ENCODE measurements around the gene KRT71. TPM values are rescaled to one million over a fixed set of nuclear protein-coding genes. Genes with fewer than 3 reads are reported as not detected.

The KRT71 gene
- total and polyA plus RNA-seq, 2 of the 8 experiments (the other 6 are each of a cell fraction or from before 2014, with no cell fraction given): not detected

GRCh38 chr12:52519826-52520662, 32.9 kb downstream of the KRT71 start, which contains the start of gene KRT5:
TSS of gene KRT5 (minus strand) at chr12:52520394. CDS start at chr12:52520296, 98 bp downstream.
- H3K4me1 ChIP-seq (replicated peaks in 1 of 4; ENCODE audit: control insufficient read depth in 3 of 4, insufficient read depth in 4 of 4, low read length in 3 of 4): peaks cover 0 to 1% (median 0%) of the 10 kb centered on the region in 4 experiments; a peak in 1 of 7 replicates
- no peaks in the 10 kb centered on the region for H3K79me1 ChIP-seq (ENCODE audit: low read depth, low read length)
- H3K23ac ChIP-seq (ENCODE audit: insufficient read length): no peak within 1 kb of the TSS
- H2AK5ac ChIP-seq (ENCODE audit: low read depth, low read length): no peak within 1 kb of the TSS
- H4K20me1 ChIP-seq (replicated peaks in 1 of 2; ENCODE audit: control insufficient read depth in 1 of 2, insufficient read depth in 2 of 2, low read length in 2 of 2): no peaks in the 10 kb centered on the region
- H2BK12ac ChIP-seq (ENCODE audit: low read depth, low read length): no peak within 1 kb of the TSS
- H4K5ac ChIP-seq (ENCODE audit: insufficient read length, low read depth, low read length): no peak within 1 kb of the TSS
- H3K27ac ChIP-seq (ENCODE audit: low read depth, low read length): no peak within 1 kb of the TSS
- no peak within 1 kb of the TSS for H2AFZ ChIP-seq (ENCODE audit: low read length)
- no peak within 1 kb of the TSS for H2BK20ac ChIP-seq (ENCODE audit: low read length)
- no peaks in the 10 kb centered on the region for H3K23me2 ChIP-seq (ENCODE audit: low read depth, low read length)
- no peak within 1 kb of the TSS for H3K9ac ChIP-seq (replicated peaks in 1 of 4; ENCODE audit: extremely low read depth in 1 of 4, low read depth in 3 of 4, low read length in 3 of 4)
- H3K9me3 ChIP-seq (ENCODE audit: insufficient read depth in 2 of 2, low read depth in 1 of 2, low read length in 1 of 2): no peaks in the 10 kb centered on the region; a peak in 1 of 4 replicates
- no peak within 1 kb of the TSS for H3K56ac ChIP-seq (replicated peaks; ENCODE audit: insufficient read length, low read depth, low read length)
- no peak within 1 kb of the TSS for H3K4me2 ChIP-seq (ENCODE audit: insufficient read depth in 1 of 2, low read depth in 2 of 2, low read length in 2 of 2)
- no peak within 1 kb of the TSS for H3K4ac ChIP-seq (replicated peaks; ENCODE audit: insufficient read length, low read depth, low read length)
- no peaks in the 10 kb centered on the region for H3K79me2 ChIP-seq (ENCODE audit: control insufficient read depth in 1 of 2, insufficient read depth in 2 of 2, low read length in 2 of 2)
- ChIA-PET POLR2A (ENCODE audit: partially characterized antibody) (no interaction called here), CTCF (ENCODE audit: partially characterized antibody) (interaction anchor here (0.8 to 4.0 kb wide), 23 partner anchors 8 to 363 kb away, joined by 3 to 27 read pairs (median 4); no protein-coding TSS in a partner anchor)
- no peak within 1 kb of the TSS for H3K4me3 ChIP-seq (ENCODE audit: extremely low read depth in 1 of 4, insufficient read depth in 2 of 4, low read depth in 3 of 4, low read length in 4 of 4)
- H2BK5ac ChIP-seq (ENCODE audit: low read depth, low read length): peak within 1 kb of the TSS; percentile 37; the same call in 1 of the 2 replicates
- H2BK15ac ChIP-seq (ENCODE audit: low read length): no peak within 1 kb of the TSS
- FAIRE-seq (no peak), DNase-seq (ENCODE audit: low read depth in 1 of 2, low spot score in 2 of 2) (peak in 1 of 2 experiments; percentile 38)
- no peaks in the 10 kb centered on the region for H3K36me3 ChIP-seq (ENCODE audit: control insufficient read depth in 2 of 4, insufficient read depth in 4 of 4, low read length in 3 of 4)
- H3K27me3 ChIP-seq (replicated peaks in 1 of 4; ENCODE audit: control insufficient read depth in 3 of 4, extremely low read depth in 1 of 4, insufficient read depth in 3 of 4, low read length in 3 of 4): no peaks in the 10 kb centered on the region
- H3K18ac ChIP-seq (ENCODE audit: extremely low read depth, low read length): no peak within 1 kb of the TSS
- WGBS, 2 experiments (ENCODE audit: extremely low coverage in 1 of 2, insufficient coverage in 1 of 2, insufficient read length in 1 of 2, insufficient replicate concordance in 2 of 2, low coverage in 1 of 2, low lambda C conversion rate in 2 of 2, missing lambda C conversion rate in 1 of 2): 95% methylated on average over 29 of the region's 29 CpGs; no CpG with 5 or more reads in 1 of the 2 experiments
- peak within 1 kb of the TSS; percentile 84 for H4K8ac ChIP-seq (ENCODE audit: extremely low read depth, insufficient read depth, low read length)
- no peak for TF ChIP-seq SIN3A (conservative IDR thresholded peaks at IDR 0.05 in 1 of 2, IDR thresholded peaks at IDR 0.05 in 1 of 2; ENCODE audit: low read depth in 1 of 2, low read length in 2 of 2)
- no peak within 1 kb of the TSS for H4K91ac ChIP-seq (replicated peaks; ENCODE audit: insufficient read length, low read length)
- no peak within 1 kb of the TSS for H3K14ac ChIP-seq (ENCODE audit: insufficient read length)
- H2BK120ac ChIP-seq (replicated peaks; ENCODE audit: low read depth, low read length): no peak within 1 kb of the TSS

All from H1 (cell line).